GM18505 (cell line): ENCODE results near the gene LPIN2.
"Not testable (repeated sequence)": the region's sequence is repeated elsewhere in the genome, so short reads cannot be mapped to it uniquely, and the experiment has no call there.

ENCODE experiments used
- ATAC-seq: cut with Tn5 transposase; IDR thresholded peaks from one replicate; pipeline ENCODE4 v1.9.1; 2021; ENCODE audit not compliant: unreplicated experiment
- POLR2A ChIP-seq: IDR thresholded peaks from 4 replicates; pipeline ENCODE4 v1.6.1; 2011; ENCODE audit warnings: borderline replicate concordance; ENCODE audit not compliant: insufficient read depth, insufficient read length; ENCODE audit errors: extremely low read depth

The LPIN2 gene

DNA sequence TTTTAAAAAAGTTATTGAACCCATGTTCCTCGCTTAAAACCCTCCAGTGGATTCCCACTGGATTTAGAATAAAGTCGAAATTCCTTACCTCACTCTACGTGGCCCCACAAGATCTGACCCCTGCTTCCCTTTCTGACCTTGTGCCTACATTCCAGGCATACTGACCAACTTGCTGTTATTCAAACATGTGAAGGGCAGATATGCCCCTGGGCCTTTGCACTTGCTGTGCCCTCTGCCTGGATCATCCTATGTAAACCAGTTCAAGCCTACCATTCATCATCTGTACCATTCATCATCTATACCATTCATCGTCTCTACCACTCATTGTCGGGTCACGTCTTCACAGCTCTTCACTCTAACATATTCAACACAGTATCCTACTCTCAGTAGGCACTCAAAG, 41.3 kb upstream of the LPIN2 start:
- no peak for TF ChIP-seq POLR2A
- ATAC-seq, result no peak

DNA sequence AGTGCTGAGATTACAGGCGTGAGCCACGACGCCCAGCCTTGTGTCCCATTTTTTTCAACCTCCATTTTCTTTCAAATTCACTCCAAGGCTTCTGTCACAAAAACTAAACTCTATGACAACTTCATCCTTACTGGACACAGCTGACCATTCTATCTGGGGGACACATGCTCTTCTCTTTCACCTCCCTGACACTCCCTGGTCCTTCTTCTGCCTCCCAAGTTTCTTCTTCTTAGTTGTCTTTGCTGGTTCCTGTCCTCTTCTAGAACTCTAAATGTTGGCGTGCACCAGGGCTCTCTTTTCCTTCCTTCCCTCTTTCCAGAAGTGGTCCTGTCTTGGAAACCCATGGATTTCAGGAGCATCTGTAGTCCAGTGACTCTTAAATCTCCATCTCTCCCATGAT, 40.1 kb upstream of the LPIN2 start:
- ATAC-seq, result no peak
- TF ChIP-seq POLR2A, result no peak

DNA sequence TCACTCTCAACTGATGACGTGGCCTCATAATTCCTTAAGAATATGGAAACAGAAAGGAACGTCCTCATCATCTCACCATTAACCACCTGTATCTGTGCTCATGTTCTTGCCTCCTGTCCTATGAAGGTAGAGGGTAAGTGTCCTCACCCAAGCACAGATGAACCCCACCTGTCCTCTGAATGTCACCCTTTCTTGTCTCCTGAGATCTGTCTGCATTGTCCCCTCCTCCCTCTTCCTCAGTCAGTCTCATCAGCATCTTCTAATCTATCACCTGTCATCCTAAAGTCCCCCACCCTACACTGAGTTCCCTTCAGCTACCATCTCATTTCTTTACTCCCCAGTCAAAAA, 39.4 kb upstream of the LPIN2 start:
- no peak for ATAC-seq
- no peak for TF ChIP-seq POLR2A

DNA sequence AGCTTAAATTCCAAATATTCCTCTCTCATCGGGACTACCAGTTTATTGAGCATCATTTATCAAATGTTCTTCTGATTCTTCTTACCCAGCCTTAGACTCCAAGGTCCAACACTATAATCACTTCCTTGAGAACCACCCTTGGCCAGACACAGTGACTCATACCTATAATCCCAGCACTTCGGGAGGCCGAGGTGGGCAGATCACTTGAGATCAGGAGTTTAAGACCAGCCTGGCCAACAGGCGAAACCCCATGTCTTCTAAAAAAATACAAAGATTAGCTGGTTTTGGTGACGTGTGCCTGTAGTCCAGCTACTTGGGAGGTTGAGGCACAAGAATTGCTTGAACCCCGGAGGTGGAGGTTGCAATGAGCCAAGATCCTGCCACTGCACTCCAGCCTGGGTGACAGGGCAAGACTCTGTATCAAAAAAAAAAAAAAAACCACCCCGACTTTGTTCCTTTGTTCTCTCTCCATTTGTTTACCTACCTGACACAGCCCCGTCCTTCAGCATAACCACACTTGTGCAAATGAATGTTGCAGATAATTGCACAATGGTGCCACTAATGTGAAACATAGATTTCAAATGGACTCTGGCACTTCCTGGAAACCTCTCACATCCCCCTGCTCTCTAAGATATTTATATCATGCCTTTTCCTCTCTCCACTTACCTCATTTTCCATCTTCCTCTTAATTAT, 38.9 kb upstream of the LPIN2 start:
- no peak for TF ChIP-seq POLR2A

DNA sequence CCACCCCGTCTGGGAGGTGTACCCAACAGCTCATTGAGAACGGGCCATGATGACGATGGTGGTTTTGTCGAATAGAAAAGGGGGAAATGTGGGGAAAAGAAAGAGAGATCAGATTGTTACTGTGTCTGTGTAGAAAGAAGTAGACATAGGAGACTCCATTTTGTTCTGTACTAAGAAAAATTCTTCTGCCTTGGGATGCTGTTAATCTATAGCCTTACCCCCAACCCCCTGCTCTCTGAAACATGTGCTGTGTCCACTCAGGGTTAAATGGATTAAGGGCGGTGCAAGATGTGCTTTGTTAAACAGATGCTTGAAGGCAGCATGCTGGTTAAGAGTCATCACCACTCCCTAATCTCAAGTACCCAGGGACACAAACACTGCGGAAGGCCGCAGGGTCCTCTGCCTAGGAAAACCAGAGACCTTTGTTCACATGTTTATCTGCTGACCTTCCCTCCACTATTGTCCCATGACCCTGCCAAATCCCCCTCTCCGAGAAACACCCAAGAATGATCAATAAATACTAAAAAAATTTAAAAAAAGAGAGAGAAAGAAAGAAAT, 37.0 kb upstream of the LPIN2 start:
- not testable (repeated sequence) for ATAC-seq

More for the DNA sequence above, 38.9 kb upstream of the LPIN2 start:
- ATAC-seq, result no peak

DNA sequence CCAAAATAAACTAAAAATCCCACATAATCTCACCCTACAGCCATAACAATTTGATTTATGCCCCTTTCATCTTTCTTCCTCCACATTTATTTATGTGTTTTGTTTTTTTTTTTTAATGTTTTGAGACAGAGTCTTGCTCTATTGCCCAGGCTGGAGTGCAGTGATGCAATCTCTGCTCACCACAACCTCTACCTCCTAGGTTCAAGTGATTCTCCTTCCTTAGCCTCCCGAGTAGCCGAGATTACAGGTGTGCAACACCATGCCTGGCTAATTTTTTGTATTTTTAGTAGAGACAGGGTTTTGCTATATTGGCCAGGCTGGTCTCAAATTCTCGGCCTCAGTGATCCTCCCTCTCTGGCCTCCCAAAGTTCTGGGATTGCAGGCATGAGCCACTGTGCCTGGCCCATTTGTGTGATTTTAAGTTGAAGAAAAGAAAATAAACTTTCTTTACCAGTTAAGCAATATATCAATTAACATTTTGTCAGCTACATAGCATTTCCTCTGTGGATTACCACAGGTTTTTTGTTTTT, 35.9 kb upstream of the LPIN2 start:
- no peak for ATAC-seq
- no peak for TF ChIP-seq POLR2A

DNA sequence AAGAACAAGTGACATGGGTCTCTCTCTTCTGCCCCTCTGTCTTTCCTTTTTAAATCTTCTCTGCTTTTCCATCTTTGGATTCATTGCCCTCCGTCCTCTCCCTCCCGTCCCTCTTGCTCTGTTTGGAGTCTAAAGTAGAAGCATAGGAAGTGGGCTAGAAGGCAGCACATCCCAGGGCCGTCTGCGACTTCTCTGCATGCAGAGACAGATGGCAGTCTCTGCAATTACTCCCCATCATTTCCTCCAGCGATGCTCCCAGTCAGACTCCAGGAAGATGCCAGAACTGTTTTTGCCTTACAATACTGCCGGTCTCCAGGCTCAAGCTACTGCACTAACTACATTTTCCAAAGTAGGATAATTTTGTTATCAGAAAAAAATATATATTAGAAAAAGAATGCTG, 35.2 kb upstream of the LPIN2 start:
- TF ChIP-seq POLR2A, result no peak
- ATAC-seq, result no peak

DNA sequence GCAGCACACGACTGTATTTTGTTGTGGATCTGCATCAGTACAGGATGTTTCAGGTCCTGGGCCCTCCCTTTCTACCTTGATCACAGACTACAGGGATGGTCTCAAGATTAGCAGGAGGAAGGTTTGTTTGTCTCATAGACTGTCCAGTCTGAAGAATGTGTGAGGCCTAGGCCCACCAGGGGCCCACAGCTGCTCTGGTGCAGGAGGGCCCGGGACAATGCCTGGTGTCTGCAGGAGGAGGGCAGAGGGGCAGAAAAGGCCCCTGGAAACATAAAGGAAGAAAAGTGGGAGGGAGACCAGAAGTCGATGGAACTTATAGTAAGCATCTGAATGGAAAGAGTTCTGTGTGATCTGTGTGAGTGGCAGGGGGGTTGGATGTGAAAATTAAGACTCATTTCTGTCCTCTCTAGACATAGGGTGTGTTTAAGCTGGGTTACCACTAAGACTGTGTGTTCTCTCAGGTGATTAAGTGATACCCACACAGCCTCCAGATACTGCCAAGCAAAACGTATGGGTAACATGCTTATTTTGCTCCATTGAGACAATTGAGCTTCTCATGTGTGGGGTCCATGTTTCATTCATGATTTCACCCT, 33.4 kb upstream of the LPIN2 start:
- peak; percentile 67 for ATAC-seq

DNA sequence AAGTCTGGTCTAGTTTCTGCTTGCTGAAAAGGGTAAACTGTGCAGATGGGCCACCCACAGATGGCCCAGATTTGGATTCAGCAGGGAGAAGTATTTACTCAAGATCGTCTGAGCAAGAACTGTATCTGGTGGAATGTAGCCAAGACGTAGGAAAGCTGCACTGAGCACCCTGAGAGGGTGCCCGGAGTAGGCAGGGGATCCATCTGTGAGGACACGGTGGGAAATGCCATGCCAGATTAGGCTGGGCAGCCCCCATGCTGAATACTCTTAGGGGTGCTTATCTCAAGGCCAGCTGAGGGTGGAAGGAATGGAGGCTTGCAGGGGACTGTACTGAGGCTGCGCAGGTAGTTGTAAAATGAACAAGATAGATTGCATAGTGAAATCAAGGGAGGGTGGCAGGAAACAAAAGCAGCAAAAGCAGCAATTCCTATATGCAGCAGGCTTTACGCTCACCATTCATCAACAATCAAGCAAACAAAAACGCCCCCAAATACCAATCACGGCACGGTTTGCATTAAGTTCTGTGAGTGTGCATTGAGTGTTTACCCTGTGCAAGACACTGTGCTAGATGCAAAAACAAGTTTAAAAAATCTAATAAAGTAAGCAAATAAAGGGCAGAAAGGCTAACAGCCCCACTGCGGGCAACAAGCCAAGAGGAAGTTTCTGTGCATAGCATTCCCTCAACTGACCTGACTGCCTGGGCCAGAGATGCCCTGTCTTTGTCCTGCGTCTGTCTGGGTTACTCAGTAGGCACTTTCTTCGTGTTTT, 32.2 kb upstream of the LPIN2 start:
- no peak for ATAC-seq
- TF ChIP-seq POLR2A, result no peak

More for the DNA sequence above, 33.4 kb upstream of the LPIN2 start:
- no peak for TF ChIP-seq POLR2A

DNA sequence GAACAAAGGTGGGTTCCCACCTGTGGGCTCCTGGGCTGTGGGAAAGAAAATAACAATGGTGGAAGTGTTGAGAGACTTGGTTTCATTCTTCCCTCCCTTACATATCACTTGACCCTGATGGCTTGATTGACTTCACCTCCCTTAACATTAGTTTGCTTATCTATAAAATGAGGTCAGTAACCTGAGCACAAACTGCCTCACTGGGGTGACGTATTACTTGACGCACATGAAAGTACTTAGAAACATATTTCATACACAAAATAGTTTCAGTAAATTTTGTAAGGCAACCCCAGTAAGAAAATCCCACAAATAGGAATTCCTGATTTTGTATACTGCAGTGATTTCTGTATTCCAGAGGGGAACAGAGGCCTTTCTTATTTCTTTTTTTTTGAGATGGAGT, 29.4 kb upstream of the LPIN2 start:
- no peak for TF ChIP-seq POLR2A
- ATAC-seq, result no peak

DNA sequence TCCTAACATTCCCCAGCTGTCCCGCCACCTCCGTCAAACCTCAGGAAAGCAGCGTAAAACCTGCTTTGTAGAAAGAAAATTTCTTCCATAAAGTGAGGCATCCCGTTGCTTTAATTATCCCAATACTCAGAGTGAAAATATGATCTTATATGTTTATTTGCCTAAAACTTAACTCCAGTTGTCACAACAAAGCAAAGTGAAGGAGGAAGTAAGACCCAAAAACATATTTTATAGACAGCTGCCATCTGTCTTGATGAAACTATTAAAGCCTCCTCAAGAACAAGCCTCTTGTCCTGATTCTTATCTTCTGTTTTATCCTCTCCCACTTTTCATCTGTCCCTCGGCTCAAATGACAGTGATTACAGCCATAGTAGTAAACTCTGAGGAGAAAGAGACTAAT, 28.9 kb upstream of the LPIN2 start:
- no peak for TF ChIP-seq POLR2A
- ATAC-seq, result no peak

DNA sequence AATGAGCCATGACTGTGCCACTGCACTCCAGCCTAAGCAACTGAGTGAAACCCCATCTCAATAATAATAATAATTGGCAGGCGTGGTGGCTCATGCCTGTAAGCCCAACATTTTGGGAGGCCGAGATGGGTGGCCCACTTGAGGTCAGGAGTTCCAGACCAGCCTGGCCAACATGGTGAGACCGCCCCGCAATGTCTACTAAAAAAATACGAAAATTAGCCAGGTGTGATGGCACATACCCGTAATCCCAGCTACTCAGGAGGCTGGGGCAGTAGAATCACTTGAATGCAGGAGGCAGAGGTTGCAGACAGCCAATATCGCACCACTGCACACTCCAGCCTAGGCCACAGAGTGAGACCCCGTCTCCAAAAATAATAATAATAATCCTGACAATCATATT, 27.9 kb upstream of the LPIN2 start:
- no peak for ATAC-seq
- no peak for TF ChIP-seq POLR2A

DNA sequence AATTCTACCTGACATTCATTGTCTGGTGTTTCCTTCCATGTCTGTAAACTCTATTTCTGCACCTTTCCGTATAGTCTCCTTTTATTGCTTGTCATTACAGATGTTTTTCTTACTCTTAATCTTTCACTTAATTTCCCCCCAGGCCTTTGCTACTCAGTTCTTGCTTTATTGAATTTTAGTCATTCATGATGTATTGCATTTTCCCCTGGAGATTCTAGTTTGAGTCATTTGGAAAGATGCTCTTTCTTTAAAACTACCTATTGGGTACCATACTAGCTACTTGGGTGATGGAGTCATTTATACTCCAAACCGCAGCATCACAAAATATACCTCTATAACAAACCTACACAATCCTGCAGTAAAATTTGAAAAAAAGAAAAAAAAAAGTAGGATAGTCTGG, 27.2 kb upstream of the LPIN2 start:
- no peak for TF ChIP-seq POLR2A
- no peak for ATAC-seq
